Measurements from ENCODE around the gene THSD7A.

THSD7A gene, protein sequence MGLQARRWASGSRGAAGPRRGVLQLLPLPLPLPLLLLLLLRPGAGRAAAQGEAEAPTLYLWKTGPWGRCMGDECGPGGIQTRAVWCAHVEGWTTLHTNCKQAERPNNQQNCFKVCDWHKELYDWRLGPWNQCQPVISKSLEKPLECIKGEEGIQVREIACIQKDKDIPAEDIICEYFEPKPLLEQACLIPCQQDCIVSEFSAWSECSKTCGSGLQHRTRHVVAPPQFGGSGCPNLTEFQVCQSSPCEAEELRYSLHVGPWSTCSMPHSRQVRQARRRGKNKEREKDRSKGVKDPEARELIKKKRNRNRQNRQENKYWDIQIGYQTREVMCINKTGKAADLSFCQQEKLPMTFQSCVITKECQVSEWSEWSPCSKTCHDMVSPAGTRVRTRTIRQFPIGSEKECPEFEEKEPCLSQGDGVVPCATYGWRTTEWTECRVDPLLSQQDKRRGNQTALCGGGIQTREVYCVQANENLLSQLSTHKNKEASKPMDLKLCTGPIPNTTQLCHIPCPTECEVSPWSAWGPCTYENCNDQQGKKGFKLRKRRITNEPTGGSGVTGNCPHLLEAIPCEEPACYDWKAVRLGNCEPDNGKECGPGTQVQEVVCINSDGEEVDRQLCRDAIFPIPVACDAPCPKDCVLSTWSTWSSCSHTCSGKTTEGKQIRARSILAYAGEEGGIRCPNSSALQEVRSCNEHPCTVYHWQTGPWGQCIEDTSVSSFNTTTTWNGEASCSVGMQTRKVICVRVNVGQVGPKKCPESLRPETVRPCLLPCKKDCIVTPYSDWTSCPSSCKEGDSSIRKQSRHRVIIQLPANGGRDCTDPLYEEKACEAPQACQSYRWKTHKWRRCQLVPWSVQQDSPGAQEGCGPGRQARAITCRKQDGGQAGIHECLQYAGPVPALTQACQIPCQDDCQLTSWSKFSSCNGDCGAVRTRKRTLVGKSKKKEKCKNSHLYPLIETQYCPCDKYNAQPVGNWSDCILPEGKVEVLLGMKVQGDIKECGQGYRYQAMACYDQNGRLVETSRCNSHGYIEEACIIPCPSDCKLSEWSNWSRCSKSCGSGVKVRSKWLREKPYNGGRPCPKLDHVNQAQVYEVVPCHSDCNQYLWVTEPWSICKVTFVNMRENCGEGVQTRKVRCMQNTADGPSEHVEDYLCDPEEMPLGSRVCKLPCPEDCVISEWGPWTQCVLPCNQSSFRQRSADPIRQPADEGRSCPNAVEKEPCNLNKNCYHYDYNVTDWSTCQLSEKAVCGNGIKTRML (N-terminal part only)

DNA sequence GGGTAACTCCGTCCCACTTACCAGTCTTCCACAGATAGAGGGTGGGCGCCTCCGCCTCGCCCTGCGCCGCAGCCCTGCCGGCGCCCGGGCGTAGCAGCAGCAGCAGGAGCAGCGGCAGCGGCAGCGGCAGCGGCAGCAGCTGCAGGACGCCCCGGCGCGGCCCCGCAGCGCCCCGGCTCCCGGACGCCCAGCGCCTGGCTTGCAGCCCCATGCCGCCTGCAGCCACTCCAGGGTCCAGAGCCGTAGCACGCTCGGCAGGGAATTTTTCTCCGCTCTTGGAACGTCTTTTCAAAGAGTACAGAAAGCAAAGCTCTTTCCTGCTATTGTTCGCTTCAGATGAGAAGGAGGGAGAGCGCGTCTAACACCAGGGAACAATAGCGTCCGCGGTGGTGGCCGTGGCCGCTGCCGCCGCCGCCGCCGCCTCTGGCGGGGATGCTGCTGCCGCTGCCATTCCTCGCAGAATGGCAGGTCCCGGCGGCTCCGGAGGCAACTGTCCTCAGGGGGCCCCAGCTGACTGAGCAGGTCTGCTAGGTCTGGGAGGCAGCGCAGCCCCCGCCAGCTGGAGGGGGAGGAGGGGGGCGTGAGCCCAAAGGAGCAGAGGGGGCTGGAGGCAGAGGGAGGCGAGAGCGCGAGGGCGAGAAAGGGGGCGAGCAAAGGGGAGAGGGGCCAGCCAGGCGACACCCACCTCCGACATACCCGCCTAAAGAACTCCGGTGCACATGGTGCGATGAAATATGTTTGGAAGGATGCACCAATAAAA is at the start of gene THSD7A:
THSD7A (minus strand) TSS at position 463 of the 760 bp plus-strand sequence; CDS start at position 211, 252 bp downstream.
- DNase-seq (ENCODE audit: low read depth): peak; percentile 29

DNA sequence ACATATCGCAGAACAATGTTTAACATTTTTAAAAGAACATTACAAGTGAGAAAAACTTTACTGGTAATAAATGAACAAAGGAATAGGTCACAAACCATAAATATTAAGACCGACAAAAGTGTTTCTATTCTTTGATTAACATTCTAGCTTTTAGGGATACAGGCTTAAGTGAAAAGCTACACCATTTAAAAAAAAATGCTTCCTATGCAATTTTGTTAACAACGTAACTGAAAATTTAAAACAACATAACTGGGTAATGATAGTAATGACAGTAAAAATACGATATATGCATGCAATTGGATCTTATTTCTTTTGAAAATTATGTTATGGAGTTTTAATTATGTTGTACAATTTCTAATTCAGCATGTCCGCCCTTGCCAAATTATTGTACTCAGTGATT is 49.7 kb upstream of the THSD7A start:
- DNase-seq (ENCODE audit: low read depth): no peak

- DNase-seq (ENCODE audit: low read depth): no peak
These were observed 43.6 kb upstream of the THSD7A start for GRCh38 chr7:11875635-11876034.

DNA sequence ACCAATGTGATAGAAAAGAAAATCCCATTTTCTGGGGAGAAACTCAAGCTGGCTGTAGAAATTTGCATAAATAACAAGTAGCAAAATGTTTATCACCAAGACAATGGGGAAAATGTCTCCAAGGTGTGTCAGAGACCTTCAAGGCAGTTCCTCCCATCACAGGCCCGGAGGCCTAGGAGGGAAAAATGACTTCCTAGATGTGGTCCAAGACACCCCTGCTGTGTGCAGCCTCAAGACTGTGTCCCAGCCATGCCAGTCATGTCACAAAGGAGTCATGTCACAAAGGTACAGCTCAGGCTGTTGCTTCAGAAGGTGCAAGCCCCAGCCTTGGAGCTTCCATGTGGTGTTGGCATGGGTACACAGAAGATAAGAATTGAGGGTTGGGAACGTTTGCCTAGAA is 33.7 kb upstream of the THSD7A start:
- DNase-seq (ENCODE audit: low read depth): no peak

DNA sequence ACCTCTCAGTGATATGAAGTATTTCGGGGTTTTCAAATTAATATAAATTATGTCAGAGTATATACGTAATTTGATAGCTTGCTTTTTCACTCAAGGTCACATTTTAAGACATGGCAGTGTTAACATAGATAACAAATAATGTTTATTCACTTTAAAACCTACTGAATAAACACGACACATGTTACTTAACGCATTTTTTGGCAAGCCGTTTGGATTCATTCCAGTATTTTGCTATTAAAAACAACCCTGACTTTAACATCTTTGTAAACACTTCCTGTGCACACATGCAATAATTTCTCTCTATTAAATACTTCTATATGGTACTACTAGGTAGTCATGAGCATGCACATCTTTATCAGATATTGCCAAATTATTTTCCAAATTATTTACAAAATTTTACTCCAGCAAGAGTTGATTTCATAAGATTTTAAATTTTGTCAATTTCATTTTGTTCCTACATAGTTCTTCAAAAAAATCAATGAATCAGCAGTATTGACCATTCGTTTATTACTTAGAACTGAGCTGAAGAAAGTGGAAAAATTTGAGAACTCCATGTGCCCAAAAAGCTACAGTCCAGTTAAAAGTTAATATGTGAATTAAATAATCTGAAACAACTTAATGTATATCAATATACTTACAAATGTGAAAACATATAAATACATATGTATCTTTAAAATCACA is 26.8 kb upstream of the THSD7A start:
- DNase-seq (ENCODE audit: low read depth): no peak

DNA sequence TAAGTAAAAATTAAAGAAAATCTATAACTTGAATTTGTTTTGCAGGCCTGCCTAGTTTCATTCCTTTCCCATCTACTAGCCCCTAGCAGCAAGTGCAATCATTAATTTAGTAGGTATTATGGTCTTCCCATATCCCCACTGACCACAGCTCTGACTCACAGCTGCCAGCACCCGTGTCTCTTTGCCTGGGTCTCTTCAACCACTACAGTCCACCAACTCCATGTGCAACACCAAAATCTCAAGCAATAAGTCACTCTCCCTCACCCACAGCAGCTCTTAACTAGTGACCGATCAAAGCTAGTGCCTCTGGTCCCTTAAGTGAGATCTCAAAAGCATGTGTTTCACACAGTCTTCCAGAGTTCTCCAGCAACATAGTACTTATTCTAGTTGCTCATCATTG is 26.0 kb upstream of the THSD7A start:
- no peak for DNase-seq (ENCODE audit: low read depth)

DNA sequence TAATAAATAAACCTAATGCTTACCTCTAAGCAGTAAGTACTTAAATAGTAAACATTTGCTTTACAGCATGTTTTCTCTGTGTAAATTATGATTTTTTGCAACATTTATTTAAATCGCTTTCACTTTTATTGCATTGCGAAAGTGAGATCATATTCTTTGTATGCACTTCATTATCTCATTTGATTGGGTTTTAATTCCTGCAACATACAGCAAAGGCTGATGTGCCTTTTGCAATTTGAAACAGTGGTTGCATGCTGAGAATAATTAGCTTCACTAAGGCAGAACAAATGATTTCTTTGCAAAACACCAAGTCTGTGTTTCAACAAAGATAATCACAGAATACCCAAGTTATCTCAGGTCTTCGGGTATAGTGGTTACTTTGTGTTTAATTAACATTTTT is 16.3 kb upstream of the THSD7A start:
- DNase-seq (ENCODE audit: low read depth): no peak

GRCh38 chr7:11847336-11847735 is 15.3 kb upstream of the THSD7A start:
- DNase-seq (ENCODE audit: low read depth): no peak

DNA sequence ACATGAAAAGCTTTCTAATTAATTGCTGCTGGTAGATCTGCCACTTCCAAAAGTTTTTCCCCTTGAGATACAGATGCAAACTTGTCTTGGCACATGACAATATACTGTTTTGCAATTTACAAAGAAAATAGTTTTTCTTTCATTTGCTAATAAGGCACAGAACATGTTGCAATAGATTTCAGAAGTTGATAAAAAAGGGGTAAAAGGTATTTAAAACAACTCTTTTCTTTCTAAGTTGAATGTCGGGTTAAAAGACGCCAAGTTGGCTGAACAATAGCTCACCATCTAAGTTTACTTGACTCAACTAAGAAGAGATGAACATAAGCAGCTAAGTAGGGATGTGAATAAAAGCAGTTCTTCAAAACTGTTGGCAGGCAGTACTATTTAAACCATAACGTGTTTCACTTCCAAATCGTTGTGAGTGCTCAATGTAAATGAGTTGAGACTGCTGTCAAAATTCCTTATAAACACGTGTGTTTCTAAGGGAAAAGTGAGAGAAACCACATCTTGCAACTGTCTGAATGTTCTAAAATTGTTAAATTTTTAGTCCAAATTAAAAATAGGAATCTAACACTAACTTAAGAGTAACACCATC is 14.5 kb upstream of the THSD7A start:
- DNase-seq (ENCODE audit: low read depth): no peak

GRCh38 chr7:11843113-11843765 is 11.2 kb upstream of the THSD7A start:
- DNase-seq (ENCODE audit: low read depth): no peak

GRCh38 chr7:11841657-11842056 is 9.7 kb upstream of the THSD7A start:
- no peak for DNase-seq (ENCODE audit: low read depth)

GRCh38 chr7:11835260-11835659 is 3.3 kb upstream of the THSD7A start:
- DNase-seq (ENCODE audit: low read depth): no peak

DNA sequence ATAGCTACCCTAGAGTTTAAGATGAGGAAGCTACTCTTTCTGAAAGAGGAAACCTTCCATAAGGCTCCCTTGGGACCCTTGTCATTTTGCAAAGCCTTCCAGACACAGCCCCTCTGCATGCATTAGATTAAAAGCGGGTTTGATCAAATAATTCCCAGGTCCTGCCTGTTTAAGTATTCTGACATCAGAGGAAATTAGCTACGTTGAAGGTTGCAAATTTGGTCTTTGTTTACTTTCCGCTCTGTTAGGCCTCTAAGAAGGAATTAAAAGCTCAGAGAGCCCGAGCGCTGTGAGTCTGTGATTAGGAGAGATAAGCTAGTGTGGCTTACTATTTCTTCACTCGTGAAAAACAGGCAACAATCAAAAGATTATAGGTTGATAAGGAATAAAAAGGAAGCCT is 1.4 kb upstream of the THSD7A start:
- DNase-seq (ENCODE audit: low read depth): no peak

GRCh38 chr7:11831156-11831735 is 752 bp downstream of the THSD7A start:
- DNase-seq (ENCODE audit: low read depth): no peak

DNA sequence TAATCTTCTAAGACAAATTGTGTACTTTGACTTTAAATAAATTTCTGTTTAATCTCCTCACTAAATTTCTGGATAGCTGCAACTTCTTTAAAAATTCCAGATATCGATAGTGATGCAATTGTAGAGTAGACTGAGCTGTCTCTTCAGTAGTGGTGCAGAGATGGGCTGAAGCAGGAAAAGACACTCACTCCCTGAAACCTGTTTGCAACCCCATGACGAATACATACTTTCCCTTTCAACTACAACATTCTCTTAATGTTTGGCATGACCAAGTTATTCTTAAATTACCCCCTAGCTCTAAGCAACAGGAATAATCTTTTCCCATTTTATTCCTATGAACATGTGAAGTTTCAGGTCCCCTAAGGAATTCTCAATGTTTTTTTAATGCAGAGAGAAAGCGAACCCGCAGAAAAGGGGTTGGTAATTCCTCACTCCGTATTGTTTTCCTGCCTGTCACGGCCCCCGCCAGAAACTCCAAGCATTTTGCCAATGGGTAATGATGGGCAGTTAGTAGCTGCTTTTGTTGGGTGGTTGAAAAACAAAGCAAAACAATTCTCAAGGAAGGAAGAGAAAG is 1.3 kb downstream of the THSD7A start:
- DNase-seq (ENCODE audit: low read depth): peak; percentile 9

DNA sequence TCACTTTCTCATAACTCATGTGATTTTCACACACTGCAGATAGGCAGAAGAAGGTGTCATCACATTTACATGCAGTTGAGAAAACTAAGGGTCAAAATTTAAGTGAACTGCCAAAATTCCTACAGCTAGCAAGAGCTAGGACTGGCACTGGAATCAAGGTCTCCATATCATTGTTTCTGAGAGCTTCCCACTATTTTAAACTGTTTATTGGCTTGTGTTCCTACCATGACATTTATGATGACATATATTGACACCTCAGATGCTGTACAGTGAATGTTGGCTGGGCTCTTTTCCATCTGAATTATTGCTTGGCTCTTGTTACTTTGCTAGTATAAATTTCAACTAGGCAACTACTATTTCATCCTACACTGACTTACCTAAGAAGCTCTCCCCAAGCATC is 2.0 kb downstream of the THSD7A start:
- no peak for DNase-seq (ENCODE audit: low read depth)

GRCh38 chr7:11819947-11820346 is 12.1 kb downstream of the THSD7A start:
- no peak for DNase-seq (ENCODE audit: low read depth)

GRCh38 chr7:11819271-11819670 is 12.7 kb downstream of the THSD7A start:
- no peak for DNase-seq (ENCODE audit: low read depth)

DNA sequence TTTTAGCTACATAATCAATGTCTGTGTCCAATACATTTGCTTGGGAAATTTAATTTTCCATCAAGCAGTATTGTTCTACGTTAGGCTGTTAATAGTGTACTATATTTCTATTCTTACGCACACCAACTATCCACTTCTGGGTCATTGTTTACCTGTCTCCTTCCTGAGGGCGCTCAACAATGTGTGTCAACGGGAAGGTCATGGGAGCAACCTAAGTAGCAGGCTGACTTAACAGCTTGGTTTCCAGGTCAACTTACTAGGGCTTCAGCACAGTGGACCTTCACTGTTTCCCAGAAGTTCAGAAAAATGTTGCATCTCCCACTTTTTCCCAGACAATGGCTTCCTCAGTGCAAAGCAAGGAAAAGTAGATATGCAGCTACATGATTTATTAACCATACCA is 13.7 kb downstream of the THSD7A start:
- no peak for DNase-seq (ENCODE audit: low read depth)

Measured in EH (cell line).